ENCODE results near the gene WDR18. TPM values are rescaled to one million over a fixed set of nuclear protein-coding genes. Genes with fewer than 3 reads are reported as not detected.

WDR18 gene, protein sequence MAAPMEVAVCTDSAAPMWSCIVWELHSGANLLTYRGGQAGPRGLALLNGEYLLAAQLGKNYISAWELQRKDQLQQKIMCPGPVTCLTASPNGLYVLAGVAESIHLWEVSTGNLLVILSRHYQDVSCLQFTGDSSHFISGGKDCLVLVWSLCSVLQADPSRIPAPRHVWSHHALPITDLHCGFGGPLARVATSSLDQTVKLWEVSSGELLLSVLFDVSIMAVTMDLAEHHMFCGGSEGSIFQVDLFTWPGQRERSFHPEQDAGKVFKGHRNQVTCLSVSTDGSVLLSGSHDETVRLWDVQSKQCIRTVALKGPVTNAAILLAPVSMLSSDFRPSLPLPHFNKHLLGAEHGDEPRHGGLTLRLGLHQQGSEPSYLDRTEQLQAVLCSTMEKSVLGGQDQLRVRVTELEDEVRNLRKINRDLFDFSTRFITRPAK
- total RNA-seq: 10 to 100 TPM; 73.3 to 75.8 TPM

DNA sequence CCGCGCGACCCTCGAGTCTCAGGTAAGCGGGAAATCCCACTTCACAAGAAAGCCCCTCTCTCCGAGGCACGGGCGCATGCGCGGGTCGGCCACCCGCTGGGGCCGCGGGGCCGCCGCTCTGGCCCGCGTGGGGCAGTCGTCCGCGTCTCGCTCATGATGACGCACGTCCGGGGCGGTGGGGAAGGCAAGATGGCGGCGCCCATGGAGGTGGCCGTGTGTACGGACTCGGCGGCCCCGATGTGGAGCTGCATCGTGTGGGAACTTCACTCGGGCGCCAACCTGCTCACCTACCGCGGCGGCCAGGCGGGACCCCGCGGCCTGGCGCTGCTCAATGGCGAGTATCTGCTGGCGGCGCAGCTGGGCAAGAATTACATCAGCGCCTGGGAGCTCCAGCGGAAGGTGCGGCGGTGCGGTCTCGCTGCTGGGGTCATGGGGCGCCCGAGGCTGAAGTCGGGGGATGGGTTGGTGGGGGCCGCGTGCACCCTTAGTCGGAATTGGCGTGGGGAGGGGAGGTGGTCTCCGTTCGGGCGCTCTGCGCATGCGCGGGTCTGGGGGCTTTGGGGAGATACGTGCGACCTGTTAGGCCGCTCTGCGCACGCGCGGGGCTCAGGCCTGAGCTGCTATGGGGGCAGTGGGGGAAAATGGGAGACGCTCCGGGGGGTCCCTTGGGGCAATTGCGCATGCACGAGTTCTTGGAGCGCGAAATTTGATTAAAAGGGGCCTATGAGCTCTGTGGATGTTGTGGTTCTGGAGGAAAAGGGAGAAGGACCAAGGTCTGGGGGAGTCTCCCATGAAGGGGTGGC is at the start of gene WDR18:
Gene WDR18 (plus strand): TSS at position 181 of the 803 bp plus-strand sequence. CDS start 9 bp downstream, at position 190.
- DNase-seq: peak; percentile 94
- Mint-ChIP-seq H3K4me3 (peak within 1 kb of the TSS; percentile 94), H3K27ac (peak within 1 kb of the TSS; percentile 90), H3K27me3 (no peaks in the 10 kb centered on the region), H3K9me3 (no peaks in the 10 kb centered on the region), H3K36me3 (peaks cover 4% of the 10 kb centered on the region), H3K4me1 (ENCODE audit: low read depth) (peaks cover 20% of the 10 kb centered on the region)
- CTCF ChIA-PET: interaction anchor here (0.6 to 6.9 kb wide), 19 partner anchors 14 to 373 kb away, joined by 3 to 189 read pairs (median 5); partner anchors contain the start of genes ATP5F1D, MED16 and RNU6-9
- POLR2A ChIA-PET: interaction anchor here (0.6 to 2.2 kb wide), 13 partner anchors 12 to 452 kb away, joined by 3 to 21 read pairs (median 3); partner anchors contain the start of gene RNU6-2
- intact Hi-C loops (cut with micrococcal nuclease): loop anchor here (1.0 to 5.0 kb wide), 3 partner anchors 59 to 122 kb away; no protein-coding TSS in a partner anchor

DNA sequence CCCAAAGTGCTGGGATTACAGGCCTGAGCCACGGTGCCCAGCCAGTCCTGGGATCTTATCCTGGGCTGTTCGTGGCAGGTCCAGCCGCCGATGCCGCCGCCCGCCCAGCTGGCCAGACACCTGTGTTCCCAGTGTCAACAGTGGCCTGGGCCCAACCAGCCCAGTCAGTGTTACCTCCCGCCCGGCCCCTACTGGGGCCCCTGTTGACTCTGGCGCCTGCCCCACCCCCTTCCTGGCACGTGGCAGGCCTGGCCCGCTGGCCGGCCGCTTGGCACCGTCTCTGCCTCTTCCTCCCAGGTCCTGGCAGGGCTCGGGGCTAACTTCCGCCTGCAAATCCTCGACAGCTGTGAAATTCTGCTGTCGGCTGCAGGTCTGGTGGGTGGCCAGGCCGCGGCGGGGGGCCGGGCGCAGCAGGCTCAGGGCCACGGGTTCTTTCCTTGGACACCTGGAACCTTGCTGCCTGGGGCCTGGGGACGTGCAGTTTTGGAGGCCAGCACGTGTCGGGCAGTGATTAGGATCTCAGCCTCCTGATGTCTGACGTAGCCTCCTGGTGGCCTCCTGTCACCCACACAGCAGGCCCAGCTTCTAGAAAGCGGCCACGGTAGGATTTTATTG is 49.2 kb upstream of the WDR18 start:
- no peaks in the 10 kb centered on the region for H3K27me3 Mint-ChIP-seq
- H3K27ac Mint-ChIP-seq: no peak overlapping the region
- peaks cover 22% of the 10 kb centered on the region for H3K4me1 Mint-ChIP-seq (ENCODE audit: low read depth)
- POLR2A ChIA-PET: no interaction called here
- H3K36me3 Mint-ChIP-seq: peaks cover 12% of the 10 kb centered on the region
- no peak for DNase-seq
- peaks cover 2% of the 10 kb centered on the region for H3K9me3 Mint-ChIP-seq
- CTCF ChIA-PET: no interaction called here
- intact Hi-C loops (cut with micrococcal nuclease): no loop called here
- H3K4me3 Mint-ChIP-seq: no peak overlapping the region

DNA sequence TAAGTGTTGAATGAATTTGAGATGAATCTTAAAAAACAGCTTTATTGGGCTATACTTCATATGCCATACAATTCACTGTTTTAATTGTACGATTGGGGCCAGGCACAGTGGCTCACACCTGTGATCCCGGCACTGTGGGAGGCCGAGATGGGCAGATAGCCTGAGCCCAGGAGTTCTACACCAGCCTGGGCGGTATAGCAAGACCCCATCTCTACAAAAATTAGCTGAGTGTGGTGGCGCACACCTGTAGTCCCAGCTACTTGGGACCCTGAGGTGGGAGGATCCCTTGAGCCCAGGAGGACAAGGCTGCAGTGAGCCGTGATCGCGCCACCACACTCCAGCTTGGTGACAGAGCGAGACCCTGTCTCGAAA is 48.0 kb upstream of the WDR18 start:
- Mint-ChIP-seq H3K9me3 (peaks cover 2% of the 10 kb centered on the region), H3K36me3 (peaks cover 11% of the 10 kb centered on the region), H3K27me3 (no peaks in the 10 kb centered on the region), H3K27ac (no peak overlapping the region), H3K4me3 (no peak overlapping the region), H3K4me1 (ENCODE audit: low read depth) (peaks cover 28% of the 10 kb centered on the region)
- no peak for DNase-seq
- ChIA-PET CTCF (no interaction called here), POLR2A (no interaction called here)
- intact Hi-C loops (cut with micrococcal nuclease): no loop called here

DNA sequence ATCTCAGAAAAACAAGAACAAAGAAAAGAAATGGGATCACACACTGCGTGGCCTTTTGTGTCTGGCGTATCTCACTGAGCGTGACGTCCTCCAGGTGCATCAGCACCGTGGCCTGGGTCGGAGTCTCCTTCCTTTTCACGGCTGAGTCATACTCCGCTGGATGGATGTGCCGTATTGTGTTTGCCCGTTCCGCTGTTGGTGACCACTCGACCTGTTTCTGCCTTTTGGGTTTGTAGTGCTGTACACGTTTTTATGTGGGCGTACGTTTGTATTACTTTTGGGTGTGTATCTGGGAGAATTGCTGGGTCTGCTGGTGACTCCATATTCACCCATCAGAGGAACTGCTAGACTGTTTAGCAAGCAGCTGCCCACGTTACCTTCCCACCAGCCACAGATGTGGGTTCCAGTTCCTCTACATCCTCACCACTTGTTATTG is 46.9 kb upstream of the WDR18 start:
- intact Hi-C loops (cut with micrococcal nuclease): no loop called here
- no peak overlapping the region for H3K4me3 Mint-ChIP-seq
- H3K27me3 Mint-ChIP-seq: no peaks in the 10 kb centered on the region
- peaks cover 30% of the 10 kb centered on the region for H3K4me1 Mint-ChIP-seq (ENCODE audit: low read depth)
- H3K36me3 Mint-ChIP-seq: peaks cover 9% of the 10 kb centered on the region
- ChIA-PET CTCF (interaction anchor here (3.5 kb wide), 1 partner anchor 45 kb away, joined by 14 read pairs; no protein-coding TSS in a partner anchor), POLR2A (no interaction called here)
- no peak overlapping the region for H3K27ac Mint-ChIP-seq
- DNase-seq: peak; percentile 68
- H3K9me3 Mint-ChIP-seq: peaks cover 2% of the 10 kb centered on the region

DNA sequence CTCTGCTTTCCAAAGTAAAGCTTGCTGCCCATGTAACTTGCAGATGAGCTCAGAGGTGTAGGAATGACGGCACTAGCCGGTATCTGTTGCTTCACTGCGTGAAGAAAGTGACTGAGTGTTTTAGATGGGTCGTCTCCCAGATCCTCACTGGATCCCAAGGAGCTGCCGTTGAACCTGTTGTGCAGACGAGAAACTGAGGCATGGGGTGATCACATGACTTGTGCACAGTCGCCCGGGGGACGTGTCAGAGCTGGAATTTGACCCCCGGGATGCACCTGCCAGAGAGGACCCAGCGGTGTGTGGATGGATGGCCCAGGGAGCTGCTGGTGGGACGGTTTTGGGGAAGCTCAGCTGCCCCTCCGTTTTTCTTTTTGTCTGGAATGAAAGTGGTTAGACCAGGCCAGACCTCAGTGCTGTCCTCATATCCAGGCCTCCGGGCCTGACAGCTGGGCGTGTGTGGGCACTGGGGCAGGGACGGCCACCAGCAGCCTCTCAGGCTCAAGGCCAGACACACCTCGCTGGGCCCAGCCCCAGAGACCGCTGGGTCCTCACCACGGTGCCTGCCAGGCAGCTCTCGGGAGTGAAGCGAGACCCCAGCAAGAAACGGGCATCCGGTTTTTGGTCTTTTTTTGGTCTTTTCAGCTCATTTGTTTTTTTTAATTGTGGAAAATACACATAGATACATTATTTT is 45.8 kb upstream of the WDR18 start:
- peaks cover 2% of the 10 kb centered on the region for H3K9me3 Mint-ChIP-seq
- H3K4me3 Mint-ChIP-seq: no peak overlapping the region
- ChIA-PET CTCF (interaction anchor here (3.5 kb wide), 1 partner anchor 43 kb away, joined by 14 read pairs; no protein-coding TSS in a partner anchor), POLR2A (no interaction called here)
- no peak for DNase-seq
- peaks cover 24% of the 10 kb centered on the region for H3K4me1 Mint-ChIP-seq (ENCODE audit: low read depth)
- no peaks in the 10 kb centered on the region for H3K27me3 Mint-ChIP-seq
- peaks cover 9% of the 10 kb centered on the region for H3K36me3 Mint-ChIP-seq
- no peak overlapping the region for H3K27ac Mint-ChIP-seq
- intact Hi-C loops (cut with micrococcal nuclease): no loop called here

DNA sequence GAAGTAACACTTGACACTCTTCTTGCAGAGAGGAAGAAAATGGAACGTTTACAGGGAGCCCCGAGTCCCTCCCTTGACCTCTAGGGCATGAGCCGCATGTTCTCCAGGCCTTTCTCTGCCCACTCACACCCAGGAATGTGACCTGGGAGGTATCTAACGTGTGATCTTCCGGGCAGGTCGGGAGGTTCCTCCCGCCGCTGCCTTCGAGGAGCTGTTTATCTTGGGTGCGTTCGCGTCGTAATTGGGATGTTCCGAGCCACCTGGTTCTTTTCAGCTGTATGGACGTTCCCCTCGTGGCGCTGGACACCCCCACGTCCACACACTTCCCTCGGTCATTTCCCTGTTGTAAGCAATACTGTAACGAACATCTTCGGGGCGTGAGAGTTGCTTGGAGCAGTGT is 44.7 kb upstream of the WDR18 start:
- H3K27me3 Mint-ChIP-seq: no peaks in the 10 kb centered on the region

DNA sequence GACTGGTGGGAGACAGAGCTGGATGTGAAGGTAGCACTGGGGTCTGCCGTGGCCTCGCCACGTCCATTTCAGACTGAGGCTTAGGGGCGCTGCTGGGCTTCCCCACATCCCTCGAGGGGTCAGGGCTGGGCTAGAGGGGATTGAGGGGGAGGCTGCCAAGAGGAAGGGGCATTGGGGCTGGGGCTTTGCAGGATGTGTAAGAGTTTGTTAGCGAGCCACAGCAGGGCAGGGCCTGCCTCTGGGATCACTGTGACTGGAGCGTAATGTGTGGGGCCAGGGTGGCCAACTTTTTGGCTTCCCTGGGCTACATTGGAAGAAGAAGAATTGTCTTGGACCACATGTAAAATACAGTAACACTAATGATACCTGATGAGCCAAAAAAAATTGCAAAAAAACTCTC is 44.2 kb upstream of the WDR18 start:
- intact Hi-C loops (cut with micrococcal nuclease): no loop called here
- H3K4me1 Mint-ChIP-seq (ENCODE audit: low read depth): peaks cover 24% of the 10 kb centered on the region
- peaks cover 2% of the 10 kb centered on the region for H3K9me3 Mint-ChIP-seq
- H3K27ac Mint-ChIP-seq: no peak overlapping the region
- DNase-seq: no peak
- H3K27me3 Mint-ChIP-seq: no peaks in the 10 kb centered on the region
- CTCF ChIA-PET: interaction anchor here (0.8 to 3.5 kb wide), 3 partner anchors 42 to 305 kb away, joined by 3 to 14 read pairs (median 4); no protein-coding TSS in a partner anchor
- H3K4me3 Mint-ChIP-seq: peak overlapping the region; percentile 53
- H3K36me3 Mint-ChIP-seq: peaks cover 9% of the 10 kb centered on the region
- POLR2A ChIA-PET: interaction anchor here (0.6 kb wide), 1 partner anchor 20 kb away, joined by 3 read pairs; no protein-coding TSS in a partner anchor

More for the DNA sequence above, 44.7 kb upstream of the WDR18 start:
- H3K27ac Mint-ChIP-seq: no peak overlapping the region
- no peak for DNase-seq
- intact Hi-C loops (cut with micrococcal nuclease): no loop called here
- ChIA-PET POLR2A (no interaction called here), CTCF (interaction anchor here (0.8 to 3.5 kb wide), 2 partner anchors 42 to 74 kb away, joined by 3 to 14 read pairs; no protein-coding TSS in a partner anchor)
- peaks cover 9% of the 10 kb centered on the region for H3K36me3 Mint-ChIP-seq
- peaks cover 2% of the 10 kb centered on the region for H3K9me3 Mint-ChIP-seq
- H3K4me1 Mint-ChIP-seq (ENCODE audit: low read depth): peaks cover 24% of the 10 kb centered on the region
- no peak overlapping the region for H3K4me3 Mint-ChIP-seq

DNA sequence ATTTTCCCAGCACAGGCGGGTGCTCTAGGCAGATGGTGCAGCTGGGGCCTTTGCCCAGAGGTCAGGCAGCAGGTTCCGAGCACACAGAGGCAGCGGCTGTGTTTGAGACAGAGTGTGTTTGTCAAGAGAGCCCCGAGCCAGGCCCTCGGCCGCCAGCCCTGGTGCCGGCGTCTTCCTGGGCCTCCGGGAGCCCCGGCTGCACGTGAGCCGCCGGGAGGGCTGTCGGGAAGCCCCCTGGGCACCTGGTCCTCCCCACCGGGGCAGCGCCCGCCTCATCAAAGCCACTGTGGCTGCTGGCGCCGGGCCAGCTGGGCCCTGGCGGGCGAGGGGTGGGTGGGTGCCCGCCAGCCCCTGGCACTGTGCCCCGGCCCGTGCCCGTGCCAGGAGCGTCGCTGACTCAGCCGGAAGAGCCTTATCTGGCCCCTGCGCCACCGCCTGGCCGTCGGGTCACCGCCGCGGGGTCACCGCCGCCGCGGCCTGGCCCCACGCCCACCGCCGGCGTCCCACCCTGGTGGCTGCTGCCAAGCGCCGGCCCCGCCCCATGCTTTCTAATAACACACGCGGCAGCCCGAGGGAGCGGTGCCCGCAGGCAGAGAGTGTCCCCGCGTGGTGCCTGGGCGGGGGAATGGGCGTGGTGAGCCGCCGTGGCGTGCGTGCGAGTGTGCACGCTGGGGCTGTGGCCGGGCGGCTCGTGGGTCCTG is 43.4 kb upstream of the WDR18 start:
- ChIA-PET POLR2A (interaction anchor here (0.6 kb wide), 1 partner anchor 19 kb away, joined by 3 read pairs; no protein-coding TSS in a partner anchor), CTCF (interaction anchor here (0.9 kb wide), 1 partner anchor 304 kb away, joined by 4 read pairs; no protein-coding TSS in a partner anchor)
- H3K4me1 Mint-ChIP-seq (ENCODE audit: low read depth): peaks cover 24% of the 10 kb centered on the region
- DNase-seq: peak; percentile 65
- intact Hi-C loops (cut with micrococcal nuclease): no loop called here
- no peaks in the 10 kb centered on the region for H3K27me3 Mint-ChIP-seq
- no peak overlapping the region for H3K27ac Mint-ChIP-seq
- peaks cover 9% of the 10 kb centered on the region for H3K36me3 Mint-ChIP-seq
- peak overlapping the region; percentile 71 for H3K4me3 Mint-ChIP-seq
- H3K9me3 Mint-ChIP-seq: peaks cover 2% of the 10 kb centered on the region

DNA sequence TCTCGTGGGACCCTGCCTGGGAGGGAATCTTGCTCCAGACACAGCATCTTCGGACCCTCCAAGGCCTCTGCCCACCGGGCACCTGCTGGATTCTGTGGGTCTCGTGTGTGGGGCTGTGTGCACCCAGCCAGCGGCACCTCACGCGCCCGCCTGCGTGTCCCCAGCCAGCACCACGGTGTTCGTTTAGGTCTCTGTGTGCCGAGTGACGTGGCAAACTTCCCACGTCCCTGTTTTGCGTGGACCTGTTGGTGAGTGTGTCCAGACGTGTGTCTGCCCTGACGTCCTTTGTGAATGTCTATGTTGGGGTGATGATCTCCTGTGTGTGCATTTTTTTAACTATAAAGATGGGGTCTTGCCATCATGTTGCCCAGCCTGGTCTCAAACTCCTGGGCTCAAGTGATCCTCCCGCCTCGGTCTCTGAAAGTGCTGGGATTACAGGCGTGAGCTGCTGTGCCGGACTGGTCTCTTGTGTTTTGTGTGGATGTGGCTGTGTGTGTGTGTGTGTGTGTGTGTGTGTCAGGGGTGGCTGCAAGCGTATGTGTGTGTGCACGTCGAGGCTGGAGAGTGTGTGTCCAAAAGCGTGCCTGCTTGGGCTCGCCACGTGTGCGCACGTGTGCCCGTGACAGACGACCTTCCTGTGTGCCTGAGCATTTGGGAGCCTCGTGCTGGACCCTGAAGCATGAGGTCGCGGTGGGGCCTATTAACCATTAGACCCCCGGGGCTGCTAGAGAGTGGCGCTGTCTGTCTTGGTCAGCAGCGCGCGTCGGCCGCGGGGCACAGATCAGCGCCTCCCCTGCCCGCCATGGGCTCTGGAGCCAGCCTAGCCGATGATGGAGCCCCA is 42.6 kb upstream of the WDR18 start:
- Mint-ChIP-seq H3K27me3 (no peaks in the 10 kb centered on the region), H3K4me3 (peak overlapping the region; percentile 71), H3K27ac (peak overlapping the region; percentile 16), H3K4me1 (ENCODE audit: low read depth) (peaks cover 24% of the 10 kb centered on the region), H3K36me3 (peaks cover 9% of the 10 kb centered on the region), H3K9me3 (peaks cover 2% of the 10 kb centered on the region)
- ChIA-PET POLR2A (no interaction called here), CTCF (no interaction called here)
- intact Hi-C loops (cut with micrococcal nuclease): no loop called here
- no peak for DNase-seq

DNA sequence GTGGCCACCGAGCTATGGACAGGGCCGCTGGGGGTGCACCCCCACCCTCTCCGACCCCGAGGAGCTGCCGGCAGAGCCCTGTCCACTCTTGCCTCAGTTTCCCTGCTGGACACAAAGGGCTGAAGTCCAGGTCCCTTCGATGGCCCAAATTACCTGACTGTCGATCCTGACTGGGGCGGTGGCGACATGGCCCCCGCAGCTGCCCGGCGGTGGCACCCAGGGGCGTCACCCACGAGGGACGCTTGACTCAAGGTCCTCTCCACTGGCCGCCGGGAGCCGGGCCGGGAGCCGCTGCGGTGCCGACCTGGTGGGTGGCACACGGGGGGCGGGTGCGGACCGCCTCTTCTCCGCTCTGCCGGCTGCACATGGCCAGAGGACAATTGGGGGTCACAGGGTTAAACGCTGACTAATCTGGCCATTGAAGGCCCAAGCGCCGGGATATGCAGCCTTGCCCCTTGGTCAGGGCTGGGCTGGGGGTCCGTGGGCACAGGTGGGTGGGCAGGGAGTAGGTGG is 42.0 kb upstream of the WDR18 start:
- CTCF ChIA-PET: no interaction called here
- no peaks in the 10 kb centered on the region for H3K27me3 Mint-ChIP-seq
- no peak for DNase-seq
- H3K36me3 Mint-ChIP-seq: peaks cover 9% of the 10 kb centered on the region
- peaks cover 21% of the 10 kb centered on the region for H3K4me1 Mint-ChIP-seq (ENCODE audit: low read depth)
- H3K27ac Mint-ChIP-seq: no peak overlapping the region
- POLR2A ChIA-PET: no interaction called here
- no peak overlapping the region for H3K4me3 Mint-ChIP-seq
- H3K9me3 Mint-ChIP-seq: peaks cover 2% of the 10 kb centered on the region
- intact Hi-C loops (cut with micrococcal nuclease): no loop called here
